Activated CD4-positive, alpha-beta T cell treated with anti-CD3 and anti-CD28 coated beads, Interleukin-2, amount 50 U/mL, for 24 hours (primary cell): ENCODE data around the gene PSPC1.
"Not testable (repeated sequence)": the region's sequence is repeated elsewhere in the genome, so short reads cannot be mapped to it uniquely, and the experiment has no call there.

Experiments
- DNase-seq, 2 donors: peaks; one replicate each; pipeline ENCODE4 v3.0.0-alpha.2; 2020; ENCODE audit warnings: low read depth in 1 of 2, low spot score in 1 of 2

The PSPC1 gene

GRCh38 chr13:19782727-19783682 is at the start of gene PSPC1:
Gene PSPC1, minus strand, starts transcription at chr13:19782945. Its CDS starts 188 bp downstream, at chr13:19782757.
- peak; percentile 85 to 93 for DNase-seq

GRCh38 chr13:19822673-19823072 is 39.9 kb upstream of the PSPC1 start:
- DNase-seq: no peak

GRCh38 chr13:19818223-19818842 is 35.6 kb upstream of the PSPC1 start:
- DNase-seq: peak in 1 of 2 donors; percentile 1

- DNase-seq: no peak
These were observed 34.9 kb upstream of the PSPC1 start for GRCh38 chr13:19817510-19818158.

GRCh38 chr13:19817106-19817505 is 34.4 kb upstream of the PSPC1 start:
- DNase-seq: no peak

- not testable (repeated sequence) for DNase-seq
These were observed 33.1 kb upstream of the PSPC1 start for GRCh38 chr13:19815842-19816241.

GRCh38 chr13:19810996-19811881 is 28.5 kb upstream of the PSPC1 start:
- no peak for DNase-seq

GRCh38 chr13:19810151-19810550 is 27.4 kb upstream of the PSPC1 start:
- no peak for DNase-seq

GRCh38 chr13:19805765-19806164 is 23.0 kb upstream of the PSPC1 start:
- DNase-seq: no peak

- no peak for DNase-seq
These were observed 13.2 kb upstream of the PSPC1 start for GRCh38 chr13:19795956-19796355.

- DNase-seq: no peak
These were observed 11.9 kb upstream of the PSPC1 start for GRCh38 chr13:19794631-19795030.

- no peak for DNase-seq
These were observed 9.3 kb upstream of the PSPC1 start for GRCh38 chr13:19791953-19792537.

GRCh38 chr13:19782049-19782726 is 557 bp downstream of the PSPC1 start:
- DNase-seq: peak; percentile 13 to 26

- no peak for DNase-seq
These were observed 1.2 kb downstream of the PSPC1 start for GRCh38 chr13:19781526-19781925.

GRCh38 chr13:19780753-19781418 is 1.9 kb downstream of the PSPC1 start:
- not testable (repeated sequence) for DNase-seq

- DNase-seq: no peak
These were observed 10.4 kb downstream of the PSPC1 start for GRCh38 chr13:19772306-19772705.

GRCh38 chr13:19769854-19770253 is 12.9 kb downstream of the PSPC1 start:
- no peak for DNase-seq

- no peak for DNase-seq
These were observed 14.8 kb downstream of the PSPC1 start for GRCh38 chr13:19767966-19768365.

- no peak for DNase-seq
These were observed 16.2 kb downstream of the PSPC1 start for GRCh38 chr13:19766591-19766990.
